Thoracic aorta (tissue), 2 donors: ENCODE measurements around the gene ST7. TPM values are rescaled to one million over a fixed set of nuclear protein-coding genes. Genes with fewer than 3 reads are reported as not detected.

Source experiments
- ATAC-seq: fragments of 150-250 bp; one replicate; pipeline ENCODE4 v1.8.0; 2017; ENCODE audit warnings: low read depth; ENCODE audit not compliant: insufficient number of reproducible peaks, low FRiP score
- DNase-seq: peaks from one replicate; pipeline ENCODE4 v3.0.0-alpha.2; 2020; ENCODE audit warnings: low spot score
- H3K27ac ChIP-seq, 2 donors: fragments of 200-600 bp; sonication (generic); 1 replicate in 1 of 2; 2 replicates in 1 of 2; pipeline ENCODE4 v1.5.1; 2016; ENCODE audit warnings: mild to moderate bottlenecking in 2 of 2, moderate library complexity in 2 of 2
- H3K27me3 ChIP-seq: fragments of 200-600 bp; sonication (generic); replicated peaks from 2 replicates; pipeline ENCODE4 v1.6.0; 2016; ENCODE audit warnings: mild to moderate bottlenecking; ENCODE audit not compliant: insufficient read depth
- H3K36me3 ChIP-seq: fragments of 200-600 bp; sonication (generic); one replicate; pipeline ENCODE4 v1.5.1; 2016
- H3K4me1 ChIP-seq, 2 donors: fragments of 200-600 bp; sonication (generic); 1 replicate in 1 of 2; 2 replicates in 1 of 2; pipeline versions ENCODE4 v1.5.1 to v1.6.0; 2016; ENCODE audit warnings: low read depth in 2 of 2, mild to moderate bottlenecking in 1 of 2; ENCODE audit not compliant: control insufficient read depth in 1 of 2
- H3K4me3 ChIP-seq: fragments of 200-600 bp; sonication (generic); 2 replicates; pipeline ENCODE4 v1.5.1; 2016; ENCODE audit warnings: mild to moderate bottlenecking
- H3K9me3 ChIP-seq: fragments of 200-600 bp; sonication (generic); 2 replicates; pipeline ENCODE4 v1.5.1; 2016
- total RNA-seq, 2 donors: library from RNA; depleted of rRNA; stranded (reverse); fragments of >200 nt; gene quantifications; one replicate each; pipeline versions ENCODE4 v1.1.0 to v1.2.3, GENCODE V29; 2016
- TF ChIP-seq, protein P1 (sequence below): fragments of 200-600 bp; sonication (generic); IDR thresholded peaks from one replicate; pipeline ENCODE4 v1.5.1; 2019; ENCODE audit warnings: antibody characterized with exemption

ST7 gene
- total RNA-seq, 2 donors from 2014 or later = 29.8 to 56.2 TPM

DNA sequence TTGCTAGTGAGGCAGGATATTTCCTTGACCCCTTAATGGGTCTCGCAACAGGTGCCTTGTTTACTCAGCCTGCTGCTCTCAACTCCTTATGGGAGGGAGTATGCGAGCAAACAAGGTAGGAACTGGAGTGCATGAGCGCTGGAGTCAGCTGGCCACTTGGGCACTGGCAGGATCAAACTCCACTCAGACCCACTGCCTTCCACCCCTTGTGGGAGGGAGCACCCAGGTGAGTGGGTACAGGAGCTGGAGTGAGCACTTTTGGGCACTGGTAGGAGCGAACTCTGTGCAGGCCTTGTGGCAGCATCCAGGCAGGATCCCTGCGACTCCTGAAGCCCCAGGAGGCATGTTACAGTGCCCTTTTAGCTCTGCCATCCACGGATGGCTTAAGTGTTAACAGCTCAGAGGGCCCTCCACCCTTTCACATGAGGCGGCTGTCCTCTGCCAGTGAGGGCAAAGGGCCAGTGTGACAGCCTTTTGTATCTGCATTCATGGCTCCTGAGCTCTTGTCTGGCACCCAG lies 123.2 kb downstream of the ST7 start:
- TF ChIP-seq, protein P1, sequence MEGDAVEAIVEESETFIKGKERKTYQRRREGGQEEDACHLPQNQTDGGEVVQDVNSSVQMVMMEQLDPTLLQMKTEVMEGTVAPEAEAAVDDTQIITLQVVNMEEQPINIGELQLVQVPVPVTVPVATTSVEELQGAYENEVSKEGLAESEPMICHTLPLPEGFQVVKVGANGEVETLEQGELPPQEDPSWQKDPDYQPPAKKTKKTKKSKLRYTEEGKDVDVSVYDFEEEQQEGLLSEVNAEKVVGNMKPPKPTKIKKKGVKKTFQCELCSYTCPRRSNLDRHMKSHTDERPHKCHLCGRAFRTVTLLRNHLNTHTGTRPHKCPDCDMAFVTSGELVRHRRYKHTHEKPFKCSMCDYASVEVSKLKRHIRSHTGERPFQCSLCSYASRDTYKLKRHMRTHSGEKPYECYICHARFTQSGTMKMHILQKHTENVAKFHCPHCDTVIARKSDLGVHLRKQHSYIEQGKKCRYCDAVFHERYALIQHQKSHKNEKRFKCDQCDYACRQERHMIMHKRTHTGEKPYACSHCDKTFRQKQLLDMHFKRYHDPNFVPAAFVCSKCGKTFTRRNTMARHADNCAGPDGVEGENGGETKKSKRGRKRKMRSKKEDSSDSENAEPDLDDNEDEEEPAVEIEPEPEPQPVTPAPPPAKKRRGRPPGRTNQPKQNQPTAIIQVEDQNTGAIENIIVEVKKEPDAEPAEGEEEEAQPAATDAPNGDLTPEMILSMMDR = no peak
- Histone ChIP-seq H3K9me3 (no peaks in the 10 kb centered on the region), H3K36me3 (no peaks in the 10 kb centered on the region), H3K27me3 (no peaks in the 10 kb centered on the region), H3K27ac (no peak overlapping the region), H3K4me3 (no peak overlapping the region), H3K4me1 (peaks cover 17 to 43% of the 10 kb centered on the region in 2 donors)
- ATAC-seq (no peak), DNase-seq (no peak)

GRCh38 chr7:117077658-117078057 lies 124.4 kb downstream of the ST7 start:
- ATAC-seq = no peak

DNA sequence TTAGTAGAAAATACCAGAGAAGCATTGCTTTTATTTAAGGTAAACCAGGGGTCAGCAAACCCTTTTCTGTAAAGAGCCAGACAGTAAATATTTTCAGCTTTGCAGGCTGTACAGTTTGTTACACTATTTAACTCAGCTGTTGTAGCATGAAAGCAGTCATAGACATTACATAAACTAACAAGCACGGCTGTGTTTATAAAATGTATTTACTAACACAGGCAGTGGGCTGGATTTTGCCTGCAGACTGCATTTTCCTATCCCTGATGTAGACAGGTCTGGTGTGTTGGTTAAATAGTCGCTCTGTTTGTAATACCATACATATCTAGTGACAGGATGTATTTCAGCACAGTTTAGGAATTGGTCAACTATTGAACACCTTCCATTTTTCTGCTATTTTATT lies 129.3 kb downstream of the ST7 start:
- no peak for ATAC-seq
- Histone ChIP-seq H3K27me3 (no peaks in the 10 kb centered on the region), H3K9me3 (no peaks in the 10 kb centered on the region), H3K36me3 (no peaks in the 10 kb centered on the region), H3K4me1 (peaks cover 13 to 35% of the 10 kb centered on the region in 2 donors), H3K27ac (no peak overlapping the region), H3K4me3 (no peak overlapping the region)
- DNase-seq = no peak
- TF ChIP-seq, protein P1 = no peak

More at GRCh38 chr7:117077658-117078057, 124.4 kb downstream of the ST7 start:
- Histone ChIP-seq H3K9me3 (no peaks in the 10 kb centered on the region), H3K27me3 (no peaks in the 10 kb centered on the region), H3K27ac (no peak overlapping the region), H3K36me3 (no peaks in the 10 kb centered on the region), H3K4me3 (no peak overlapping the region), H3K4me1 (peaks cover 12 to 40% of the 10 kb centered on the region in 2 donors)
- no peak for DNase-seq
- TF ChIP-seq, protein P1 = no peak

DNA sequence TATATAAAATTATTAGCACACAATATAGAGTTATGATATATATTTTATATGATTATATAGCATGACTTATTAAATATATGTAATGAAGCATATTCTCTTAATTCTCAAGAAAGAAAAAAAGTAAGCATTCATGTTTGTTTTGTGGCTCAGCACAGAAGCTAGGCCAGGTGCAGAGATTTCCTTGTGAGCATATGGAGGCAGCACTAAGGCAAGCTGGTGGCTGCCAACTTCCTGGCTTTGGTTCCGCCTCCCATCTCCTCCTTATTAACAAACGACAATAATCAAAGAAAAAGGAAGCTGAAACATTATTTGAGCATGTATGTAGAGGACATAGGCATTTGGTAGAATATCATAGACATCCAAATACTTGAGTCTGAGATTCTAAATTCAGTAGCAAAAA lies 130.3 kb downstream of the ST7 start:
- ATAC-seq (no peak), DNase-seq (no peak)
- Histone ChIP-seq H3K36me3 (no peaks in the 10 kb centered on the region), H3K4me3 (no peak overlapping the region), H3K9me3 (no peaks in the 10 kb centered on the region), H3K27me3 (no peaks in the 10 kb centered on the region), H3K27ac (no peak overlapping the region), H3K4me1 (peaks cover 17 to 33% of the 10 kb centered on the region in 2 donors)
- TF ChIP-seq, protein P1 = no peak

DNA sequence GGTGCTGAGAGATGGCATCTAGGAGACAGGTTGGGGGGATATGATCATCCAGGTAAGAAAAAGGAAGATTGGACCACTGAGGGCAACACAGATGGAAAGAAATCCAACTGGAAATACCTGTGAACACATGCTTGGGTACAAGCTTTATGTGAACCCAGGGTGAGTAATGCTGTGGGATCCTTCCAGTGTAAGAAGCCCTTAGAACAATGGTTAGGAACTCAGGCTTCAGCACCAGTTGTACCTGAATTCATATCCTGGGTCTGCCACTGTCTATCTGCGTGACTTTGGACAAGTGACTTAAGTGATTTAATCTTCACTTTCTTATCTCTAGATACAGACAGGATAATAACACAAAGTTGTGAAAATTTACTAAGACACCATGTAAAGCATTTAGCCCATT lies 131.0 kb downstream of the ST7 start:
- Histone ChIP-seq H3K36me3 (no peaks in the 10 kb centered on the region), H3K9me3 (no peaks in the 10 kb centered on the region), H3K4me3 (no peak overlapping the region), H3K4me1 (peaks cover 14 to 33% of the 10 kb centered on the region in 2 donors), H3K27ac (no peak overlapping the region), H3K27me3 (no peaks in the 10 kb centered on the region)
- DNase-seq (no peak), ATAC-seq (no peak)
- TF ChIP-seq, protein P1 = no peak
